ENCODE measurements around the gene SIRPB2.

Gene SIRPB2

DNA sequence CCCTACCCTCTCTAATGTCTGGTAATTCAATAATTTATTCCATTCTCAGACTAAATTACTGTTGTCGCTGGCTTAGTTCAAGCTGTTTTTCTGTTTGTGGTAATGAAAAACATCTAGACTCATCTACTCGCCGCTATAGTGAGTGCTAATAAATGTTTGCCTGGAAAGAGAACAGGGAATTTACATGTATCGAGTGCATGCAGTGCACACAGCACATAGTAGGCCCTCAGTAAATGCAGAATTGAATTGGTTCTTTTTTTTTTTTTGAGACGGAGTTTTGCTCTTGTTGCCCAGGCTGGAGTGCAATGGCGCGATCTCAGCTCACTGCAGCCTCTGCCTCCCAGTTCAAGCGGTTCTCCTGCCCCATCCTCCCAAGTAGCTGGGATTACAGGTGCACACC lies 16.9 kb downstream of the SIRPB2 start:
- no peak for DNase-seq (ENCODE audit: low read depth in 1 of 2, low spot score in 1 of 2)
- no peaks in the 10 kb centered on the region for H3K27me3 ChIP-seq (ENCODE audit: insufficient read depth, poor library complexity, severe bottlenecking)
- H3K4me3 ChIP-seq (replicated peaks; ENCODE audit: insufficient read depth, low read length): no peak overlapping the region
- TF ChIP-seq SPI1 (IDR thresholded peaks at IDR 0.05; ENCODE audit: borderline replicate concordance, low read depth) (no peak), GABPA (IDR thresholded peaks at IDR 0.05; ENCODE audit: low read depth) (no peak), POLR2AphosphoS5 (IDR thresholded peaks at IDR 0.05; ENCODE audit: low read depth) (no peak)
- TF ChIP-seq, protein P1, sequence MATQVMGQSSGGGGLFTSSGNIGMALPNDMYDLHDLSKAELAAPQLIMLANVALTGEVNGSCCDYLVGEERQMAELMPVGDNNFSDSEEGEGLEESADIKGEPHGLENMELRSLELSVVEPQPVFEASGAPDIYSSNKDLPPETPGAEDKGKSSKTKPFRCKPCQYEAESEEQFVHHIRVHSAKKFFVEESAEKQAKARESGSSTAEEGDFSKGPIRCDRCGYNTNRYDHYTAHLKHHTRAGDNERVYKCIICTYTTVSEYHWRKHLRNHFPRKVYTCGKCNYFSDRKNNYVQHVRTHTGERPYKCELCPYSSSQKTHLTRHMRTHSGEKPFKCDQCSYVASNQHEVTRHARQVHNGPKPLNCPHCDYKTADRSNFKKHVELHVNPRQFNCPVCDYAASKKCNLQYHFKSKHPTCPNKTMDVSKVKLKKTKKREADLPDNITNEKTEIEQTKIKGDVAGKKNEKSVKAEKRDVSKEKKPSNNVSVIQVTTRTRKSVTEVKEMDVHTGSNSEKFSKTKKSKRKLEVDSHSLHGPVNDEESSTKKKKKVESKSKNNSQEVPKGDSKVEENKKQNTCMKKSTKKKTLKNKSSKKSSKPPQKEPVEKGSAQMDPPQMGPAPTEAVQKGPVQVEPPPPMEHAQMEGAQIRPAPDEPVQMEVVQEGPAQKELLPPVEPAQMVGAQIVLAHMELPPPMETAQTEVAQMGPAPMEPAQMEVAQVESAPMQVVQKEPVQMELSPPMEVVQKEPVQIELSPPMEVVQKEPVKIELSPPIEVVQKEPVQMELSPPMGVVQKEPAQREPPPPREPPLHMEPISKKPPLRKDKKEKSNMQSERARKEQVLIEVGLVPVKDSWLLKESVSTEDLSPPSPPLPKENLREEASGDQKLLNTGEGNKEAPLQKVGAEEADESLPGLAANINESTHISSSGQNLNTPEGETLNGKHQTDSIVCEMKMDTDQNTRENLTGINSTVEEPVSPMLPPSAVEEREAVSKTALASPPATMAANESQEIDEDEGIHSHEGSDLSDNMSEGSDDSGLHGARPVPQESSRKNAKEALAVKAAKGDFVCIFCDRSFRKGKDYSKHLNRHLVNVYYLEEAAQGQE (IDR thresholded peaks at IDR 0.05; ENCODE audit: insufficient replicate concordance, low read depth): no peak
- TF ChIP-seq, protein P2, sequence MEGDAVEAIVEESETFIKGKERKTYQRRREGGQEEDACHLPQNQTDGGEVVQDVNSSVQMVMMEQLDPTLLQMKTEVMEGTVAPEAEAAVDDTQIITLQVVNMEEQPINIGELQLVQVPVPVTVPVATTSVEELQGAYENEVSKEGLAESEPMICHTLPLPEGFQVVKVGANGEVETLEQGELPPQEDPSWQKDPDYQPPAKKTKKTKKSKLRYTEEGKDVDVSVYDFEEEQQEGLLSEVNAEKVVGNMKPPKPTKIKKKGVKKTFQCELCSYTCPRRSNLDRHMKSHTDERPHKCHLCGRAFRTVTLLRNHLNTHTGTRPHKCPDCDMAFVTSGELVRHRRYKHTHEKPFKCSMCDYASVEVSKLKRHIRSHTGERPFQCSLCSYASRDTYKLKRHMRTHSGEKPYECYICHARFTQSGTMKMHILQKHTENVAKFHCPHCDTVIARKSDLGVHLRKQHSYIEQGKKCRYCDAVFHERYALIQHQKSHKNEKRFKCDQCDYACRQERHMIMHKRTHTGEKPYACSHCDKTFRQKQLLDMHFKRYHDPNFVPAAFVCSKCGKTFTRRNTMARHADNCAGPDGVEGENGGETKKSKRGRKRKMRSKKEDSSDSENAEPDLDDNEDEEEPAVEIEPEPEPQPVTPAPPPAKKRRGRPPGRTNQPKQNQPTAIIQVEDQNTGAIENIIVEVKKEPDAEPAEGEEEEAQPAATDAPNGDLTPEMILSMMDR (IDR thresholded peaks at IDR 0.05; ENCODE audit: insufficient read depth, low read length): no peak
- no peak overlapping the region; the same call in 1 of the 2 replicates for H3K27ac ChIP-seq (replicated peaks)

DNA sequence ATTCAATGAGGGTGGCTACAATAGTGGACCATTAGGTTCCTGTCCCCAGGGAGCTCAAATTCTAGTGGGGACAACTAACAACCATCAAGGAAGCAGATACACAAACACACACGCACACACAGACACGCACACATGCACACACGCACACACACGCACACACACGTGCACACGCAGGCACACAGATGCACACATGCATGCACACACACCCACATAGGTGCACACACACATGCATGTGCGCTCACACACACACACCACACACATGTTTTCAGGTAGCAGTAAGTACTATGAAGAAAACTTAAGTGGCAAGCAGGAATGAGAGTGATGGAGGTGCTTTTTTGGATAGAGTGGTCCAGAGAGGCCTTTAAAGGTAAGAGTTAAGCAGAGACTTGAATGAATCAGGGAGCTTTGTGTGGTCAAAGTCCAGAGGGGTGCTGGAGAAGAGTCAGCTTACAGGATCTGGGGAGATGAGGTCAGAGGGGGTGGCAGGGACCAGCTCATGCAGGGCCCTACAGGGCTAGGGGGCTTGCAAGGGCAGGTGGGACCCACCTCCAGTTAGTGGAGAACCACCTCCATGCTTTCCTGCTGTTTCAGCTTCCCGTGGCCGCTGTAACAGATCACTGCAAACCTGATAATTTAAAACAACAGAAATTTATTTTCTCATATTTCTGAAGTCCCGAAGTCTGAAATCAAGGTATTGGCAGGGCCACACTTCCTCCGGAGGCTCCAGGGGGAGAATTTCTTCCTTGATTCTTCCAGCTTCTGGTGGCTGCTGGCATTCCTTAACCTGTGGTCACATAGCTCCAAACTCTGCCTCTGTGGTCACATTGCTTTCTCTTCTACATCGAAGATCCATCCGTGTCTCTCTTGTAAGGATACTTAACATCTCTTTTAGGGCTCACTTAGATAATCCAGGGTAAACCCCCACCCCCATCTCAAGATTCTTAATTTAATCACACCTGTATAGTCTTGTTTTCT lies 17.7 kb downstream of the SIRPB2 start:
- no peaks in the 10 kb centered on the region for H3K27me3 ChIP-seq (ENCODE audit: insufficient read depth, poor library complexity, severe bottlenecking)
- TF ChIP-seq GABPA (IDR thresholded peaks at IDR 0.05; ENCODE audit: low read depth) (no peak), POLR2AphosphoS5 (IDR thresholded peaks at IDR 0.05; ENCODE audit: low read depth) (peak; percentile 45; the same call in 1 of the 2 replicates), SPI1 (IDR thresholded peaks at IDR 0.05; ENCODE audit: borderline replicate concordance, low read depth) (no peak)
- TF ChIP-seq, protein P2 (IDR thresholded peaks at IDR 0.05; ENCODE audit: insufficient read depth, low read length): no peak
- TF ChIP-seq, protein P1 (IDR thresholded peaks at IDR 0.05; ENCODE audit: insufficient replicate concordance, low read depth): no peak
- no peak overlapping the region for H3K4me3 ChIP-seq (replicated peaks; ENCODE audit: insufficient read depth, low read length)
- peak overlapping the region; percentile 69 for H3K27ac ChIP-seq (replicated peaks)
- no peak for DNase-seq (ENCODE audit: low read depth in 1 of 2, low spot score in 1 of 2)

DNA sequence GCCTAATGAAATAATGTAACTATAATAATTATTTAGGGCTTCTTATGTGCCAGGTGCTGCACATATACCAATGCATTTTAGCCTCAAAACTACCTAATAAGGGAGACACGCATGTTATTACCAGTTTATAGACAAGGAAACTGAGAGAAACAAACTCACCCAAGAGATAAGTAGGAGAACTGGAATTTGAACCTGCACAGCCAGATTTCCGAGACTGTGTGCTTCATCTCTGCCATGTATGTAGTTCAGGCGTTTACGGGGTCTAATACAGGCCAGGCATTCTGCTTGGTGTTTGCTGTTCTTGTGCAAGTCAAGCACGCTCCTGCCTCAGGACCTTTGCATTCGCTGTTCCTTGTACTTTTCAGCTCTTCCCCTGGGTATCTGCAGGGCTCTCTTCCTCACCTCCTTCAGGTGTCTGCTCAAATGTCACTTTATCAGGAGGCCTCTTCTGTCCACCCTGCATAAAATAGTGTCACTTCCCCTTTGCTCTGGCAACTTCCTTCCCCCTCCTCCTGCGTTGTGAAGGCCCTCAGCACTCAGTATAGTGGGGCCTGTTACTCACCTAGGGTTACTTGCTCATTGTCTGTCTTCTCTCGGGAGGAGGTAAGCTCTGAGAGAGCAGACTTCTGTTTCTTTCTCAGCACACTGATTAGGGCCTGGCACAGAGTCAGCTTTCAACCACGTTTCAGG lies 18.5 kb downstream of the SIRPB2 start:
- H3K4me3 ChIP-seq (replicated peaks; ENCODE audit: insufficient read depth, low read length): no peak overlapping the region
- peak overlapping the region; percentile 69 for H3K27ac ChIP-seq (replicated peaks)
- peak; percentile 74 to 83 for DNase-seq (ENCODE audit: low read depth in 1 of 2, low spot score in 1 of 2)
- no peaks in the 10 kb centered on the region for H3K27me3 ChIP-seq (ENCODE audit: insufficient read depth, poor library complexity, severe bottlenecking)
- no peak for TF ChIP-seq POLR2AphosphoS5 (IDR thresholded peaks at IDR 0.05; ENCODE audit: low read depth)
- TF ChIP-seq, protein P1 (IDR thresholded peaks at IDR 0.05; ENCODE audit: insufficient replicate concordance, low read depth): no peak
- TF ChIP-seq GABPA (IDR thresholded peaks at IDR 0.05; ENCODE audit: low read depth): no peak
- peak; percentile 97 for TF ChIP-seq SPI1 (IDR thresholded peaks at IDR 0.05; ENCODE audit: borderline replicate concordance, low read depth)
